IPS DF 6.9 (cell line): ENCODE results near the gene TP53.
A peak's percentile ranks its signal among the peaks of the same experiment; 100 is the strongest.

Source experiments
- DNase-seq: peaks from one replicate; pipeline ENCODE4 v3.0.0-alpha.2; 2013; ENCODE audit warnings: low read depth, low spot score
- H3K27ac ChIP-seq: one replicate; pipeline ENCODE4 v1.5.1; 2013; ENCODE audit warnings: low read length, control low read depth
- H3K27me3 ChIP-seq: 2 replicates; pipeline ENCODE4 v1.6.1; 2013; ENCODE audit warnings: mild to moderate bottlenecking, low read length; ENCODE audit not compliant: control insufficient read depth, insufficient read depth
- H3K36me3 ChIP-seq: 2 replicates; pipeline ENCODE4 v1.6.1; 2013; ENCODE audit warnings: low read length; ENCODE audit not compliant: control insufficient read depth, insufficient read depth
- H3K4me1 ChIP-seq: 2 replicates; pipeline ENCODE4 v1.6.1; 2013; ENCODE audit warnings: low read length; ENCODE audit not compliant: control insufficient read depth, insufficient read depth
- H3K4me3 ChIP-seq: 2 replicates; pipeline ENCODE4 v1.5.1; 2013; ENCODE audit warnings: mild to moderate bottlenecking, low read length
- H3K9me3 ChIP-seq: 2 replicates; pipeline ENCODE4 v1.6.1; 2013; ENCODE audit warnings: low read length, inconsistent platforms; ENCODE audit not compliant: control insufficient read depth, insufficient read depth
- WGBS: extraction: QIAGEN DNeasy Blood & Tissue Kit; methylation state at CpG from one replicate; pipeline ENCODE4 v1.1.7; 2013; ENCODE audit warnings: mixed read lengths, missing lambda C conversion rate; ENCODE audit not compliant: insufficient read length, insufficient coverage; 5-methylcytosine and 5-hydroxymethylcytosine counted together

Gene TP53

DNA sequence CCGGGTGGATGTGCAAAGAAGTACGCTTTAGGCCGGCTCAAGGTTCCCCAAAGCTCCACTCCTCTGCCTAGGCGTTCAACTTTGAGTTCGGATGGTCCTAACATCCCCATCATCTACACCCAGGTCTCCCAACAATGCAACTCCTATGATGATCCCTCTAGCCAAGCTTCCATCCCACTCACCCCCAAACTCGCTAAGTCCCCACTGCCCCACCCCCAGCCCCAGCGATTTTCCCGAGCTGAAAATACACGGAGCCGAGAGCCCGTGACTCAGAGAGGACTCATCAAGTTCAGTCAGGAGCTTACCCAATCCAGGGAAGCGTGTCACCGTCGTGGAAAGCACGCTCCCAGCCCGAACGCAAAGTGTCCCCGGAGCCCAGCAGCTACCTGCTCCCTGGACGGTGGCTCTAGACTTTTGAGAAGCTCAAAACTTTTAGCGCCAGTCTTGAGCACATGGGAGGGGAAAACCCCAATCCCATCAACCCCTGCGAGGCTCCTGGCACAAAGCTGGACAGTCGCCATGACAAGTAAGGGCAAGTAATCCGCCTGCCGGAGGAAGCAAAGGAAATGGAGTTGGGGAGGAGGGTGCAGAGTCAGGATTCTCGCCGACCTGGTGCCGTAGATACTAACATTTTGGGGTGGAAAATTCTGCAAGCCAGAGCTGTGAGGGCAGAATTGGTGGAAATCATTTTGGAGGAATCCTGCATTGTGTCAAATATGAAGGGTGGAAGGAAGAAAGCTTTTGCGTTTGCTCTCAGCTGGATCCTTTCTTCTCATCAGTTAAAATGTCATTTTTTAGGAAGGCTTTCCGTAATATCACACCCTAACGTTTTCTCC, at the start of gene TP53:
TSS of gene TP53 (minus strand) at position 419 of the 836 bp plus-strand sequence. CDS start 10,896 bp downstream, outside the sequence.
- Histone ChIP-seq H3K9me3 (no peaks in the 10 kb centered on the region), H3K4me1 (no peaks in the 10 kb centered on the region), H3K27ac (no peak within 1 kb of the TSS), H3K36me3 (no peaks in the 10 kb centered on the region), H3K27me3 (no peaks in the 10 kb centered on the region), H3K4me3 (peak within 1 kb of the TSS; percentile 82)
- peak; percentile 93 for DNase-seq
- 100% methylated on average over 1 of the region's 30 CpGs for WGBS

DNA sequence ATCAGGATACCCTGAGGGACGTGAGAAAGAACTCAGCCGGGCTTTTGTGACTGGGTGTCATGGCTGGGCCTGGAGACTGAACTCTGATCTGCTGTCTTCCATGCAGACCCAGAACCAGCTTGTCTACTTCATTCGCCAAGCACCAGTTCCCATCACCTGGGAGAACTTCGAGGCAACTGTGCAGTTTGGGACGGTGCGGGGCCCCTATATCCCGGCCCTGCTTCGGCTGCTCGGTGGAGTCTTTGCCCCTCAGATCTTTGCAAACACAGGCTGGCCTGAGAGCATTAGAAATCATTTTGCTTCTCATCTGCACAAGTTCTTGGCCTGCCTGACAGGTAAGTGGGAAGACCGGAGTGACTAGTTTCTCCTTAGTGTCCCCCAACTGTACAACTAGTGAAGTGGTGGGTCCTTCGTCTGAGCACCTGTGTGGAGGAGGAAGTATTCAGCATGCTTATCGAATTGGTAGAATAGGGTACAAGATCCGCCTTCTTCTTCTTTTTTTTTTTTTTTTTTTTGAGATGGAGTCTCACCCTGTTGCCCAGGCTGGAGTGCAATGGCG, 45.8 kb upstream of the TP53 start:
- no peak for DNase-seq
- H3K4me3 ChIP-seq = no peak overlapping the region
- WGBS = no CpG with 5 or more reads among the region's 14 CpGs
- H3K27me3 ChIP-seq = no peaks in the 10 kb centered on the region
- no peaks in the 10 kb centered on the region for H3K4me1 ChIP-seq
- no peak overlapping the region for H3K27ac ChIP-seq
- H3K9me3 ChIP-seq = no peaks in the 10 kb centered on the region
- H3K36me3 ChIP-seq = no peaks in the 10 kb centered on the region

- no CpG with 5 or more reads among the region's 1 CpG for WGBS
- DNase-seq = no peak
- H3K4me3 ChIP-seq = no peak overlapping the region
- H3K27me3 ChIP-seq = no peaks in the 10 kb centered on the region
- no peaks in the 10 kb centered on the region for H3K4me1 ChIP-seq
- no peaks in the 10 kb centered on the region for H3K9me3 ChIP-seq
- H3K27ac ChIP-seq = no peak overlapping the region
- no peaks in the 10 kb centered on the region for H3K36me3 ChIP-seq
Observed at GRCh38 chr17:7729816-7730215, 42.5 kb upstream of the TP53 start.

GRCh38 chr17:7727886-7728285, 40.6 kb upstream of the TP53 start:
- Histone ChIP-seq H3K27ac (no peak overlapping the region), H3K36me3 (no peaks in the 10 kb centered on the region), H3K27me3 (no peaks in the 10 kb centered on the region), H3K4me1 (no peaks in the 10 kb centered on the region), H3K9me3 (no peaks in the 10 kb centered on the region), H3K4me3 (no peak overlapping the region)
- no CpG with 5 or more reads among the region's 3 CpGs for WGBS
- no peak for DNase-seq

DNA sequence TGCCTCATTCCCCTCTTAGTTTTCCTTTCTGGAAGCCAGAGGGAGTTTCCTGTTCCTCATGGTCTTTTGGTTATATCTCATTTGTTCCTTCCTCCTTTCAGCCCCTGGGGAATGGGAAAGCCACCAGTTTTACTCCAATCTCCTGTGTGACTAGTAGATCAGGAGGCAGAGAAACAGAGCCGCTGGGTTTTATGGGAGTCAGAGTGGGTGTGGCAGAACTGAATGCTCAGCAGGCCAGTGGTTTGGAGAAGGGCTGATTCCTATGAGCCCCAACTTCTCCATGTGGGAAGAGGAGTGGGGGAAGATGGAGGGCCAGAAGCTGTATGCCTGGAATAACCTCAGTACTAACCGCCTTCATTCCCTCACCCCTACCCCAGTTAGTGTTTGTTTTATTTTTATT, 34.3 kb upstream of the TP53 start:
- Histone ChIP-seq H3K9me3 (no peaks in the 10 kb centered on the region), H3K27me3 (no peaks in the 10 kb centered on the region; the same call in 1 of the 2 replicates), H3K27ac (no peak overlapping the region), H3K4me1 (no peaks in the 10 kb centered on the region; the same call in 1 of the 2 replicates), H3K36me3 (no peaks in the 10 kb centered on the region), H3K4me3 (no peak overlapping the region)
- no peak for DNase-seq
- no CpG with 5 or more reads among the region's 2 CpGs for WGBS

DNA sequence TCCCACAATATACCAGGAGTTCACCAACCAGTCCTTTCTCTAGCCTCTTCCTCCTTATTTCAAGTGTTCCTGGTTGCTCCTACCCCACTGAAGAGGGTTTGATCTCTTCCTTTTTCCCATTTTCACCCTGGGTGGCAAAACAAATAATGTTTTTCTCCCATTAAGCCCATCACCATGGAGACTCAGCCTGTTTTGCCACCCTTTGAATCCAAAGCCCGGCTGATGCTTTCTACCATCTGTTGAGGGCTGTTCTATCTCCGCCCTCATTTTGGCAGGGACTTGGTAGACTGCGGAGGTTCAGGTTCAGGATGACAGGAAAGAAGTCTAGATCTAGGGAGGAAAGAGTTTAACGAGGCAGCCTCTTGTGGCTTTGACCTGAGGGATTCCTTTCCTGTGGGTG, 32.8 kb upstream of the TP53 start:
- Histone ChIP-seq H3K4me3 (no peak overlapping the region), H3K27ac (no peak overlapping the region), H3K27me3 (no peaks in the 10 kb centered on the region; the same call in 1 of the 2 replicates), H3K36me3 (no peaks in the 10 kb centered on the region), H3K4me1 (peaks cover 5% of the 10 kb centered on the region), H3K9me3 (no peaks in the 10 kb centered on the region)
- WGBS = no CpG with 5 or more reads among the region's 4 CpGs
- DNase-seq = no peak

DNA sequence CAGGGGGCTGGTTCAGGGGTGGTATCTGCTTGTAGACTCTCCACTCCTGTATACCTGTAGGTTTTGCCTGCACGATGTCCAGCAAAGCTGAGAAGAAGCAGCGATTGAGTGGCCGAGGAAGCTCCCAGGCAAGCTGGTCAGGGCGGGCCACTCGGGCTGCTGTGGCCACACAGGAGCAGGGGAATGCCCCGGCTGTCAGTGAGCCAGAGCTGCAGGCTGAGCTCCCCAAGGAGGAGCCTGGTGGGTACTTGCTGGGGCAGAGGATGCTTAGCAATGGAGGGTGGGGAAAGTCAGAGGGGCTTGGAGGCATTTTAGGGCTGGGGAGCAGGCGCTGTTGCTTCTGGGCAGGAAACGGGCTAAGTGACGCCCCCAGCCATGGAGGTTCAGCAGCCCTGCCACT, 32.4 kb upstream of the TP53 start:
- WGBS = no CpG with 5 or more reads among the region's 9 CpGs
- no peak overlapping the region for H3K4me3 ChIP-seq
- H3K27ac ChIP-seq = no peak overlapping the region
- peaks cover 5% of the 10 kb centered on the region for H3K4me1 ChIP-seq
- no peaks in the 10 kb centered on the region for H3K36me3 ChIP-seq
- no peaks in the 10 kb centered on the region for H3K9me3 ChIP-seq
- no peak for DNase-seq
- no peaks in the 10 kb centered on the region; the same call in 1 of the 2 replicates for H3K27me3 ChIP-seq

GRCh38 chr17:7717756-7718350, 30.6 kb upstream of the TP53 start:
- Histone ChIP-seq H3K27ac (no peak overlapping the region), H3K9me3 (no peaks in the 10 kb centered on the region), H3K4me3 (peak overlapping the region; percentile 75; the same call in 1 of the 2 replicates), H3K36me3 (no peaks in the 10 kb centered on the region), H3K4me1 (peaks cover 5% of the 10 kb centered on the region), H3K27me3 (no peaks in the 10 kb centered on the region; the same call in 1 of the 2 replicates)
- DNase-seq = no peak
- WGBS = no CpG with 5 or more reads among the region's 16 CpGs

DNA sequence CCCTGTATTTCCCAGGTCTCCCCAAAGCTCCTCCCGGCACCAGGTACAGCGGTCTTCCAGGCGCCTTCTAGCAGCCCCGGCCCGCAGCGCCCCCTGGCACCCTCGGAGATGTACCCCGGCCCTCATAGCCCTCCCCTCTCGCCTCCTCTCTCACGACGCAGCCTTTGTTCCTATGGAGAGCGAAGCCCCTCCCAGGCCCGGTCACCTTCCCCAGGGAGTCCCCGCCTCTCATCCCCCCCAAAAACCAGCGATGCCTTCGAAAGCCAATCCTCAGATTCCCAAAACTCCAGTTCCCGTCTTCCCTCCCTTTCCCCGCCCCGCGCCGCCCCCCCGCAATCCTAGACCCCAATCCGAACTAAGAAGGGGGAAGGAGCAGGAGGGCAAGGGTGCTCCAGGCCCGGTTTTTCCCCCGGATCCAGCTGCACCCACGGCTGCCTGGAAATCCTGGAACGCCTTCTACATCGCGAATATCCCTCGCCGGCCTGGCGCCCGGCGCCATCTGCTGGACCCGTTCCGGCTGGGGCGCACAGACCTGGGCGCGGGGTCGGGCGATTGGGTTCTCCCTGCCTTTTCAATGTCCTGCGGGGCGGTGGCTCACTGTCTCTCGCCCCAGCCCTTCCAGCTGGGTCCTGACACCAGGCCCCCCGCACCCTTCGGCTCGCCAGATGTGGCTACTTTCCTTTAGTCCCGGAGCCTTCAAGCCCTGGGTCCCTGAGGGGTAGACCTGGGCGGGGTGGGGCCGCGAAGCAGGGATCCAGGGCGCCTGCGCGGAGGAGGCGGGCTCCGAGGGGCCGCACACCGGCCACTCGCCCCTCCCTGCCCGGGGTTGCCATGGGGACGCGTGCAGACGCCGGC, 29.8 kb upstream of the TP53 start, which contains the start of gene DNAH2:
TSS of gene DNAH2 (plus strand) at position 844 of the 855 bp plus-strand sequence. CDS start 1,991 bp downstream, outside the sequence.
- Histone ChIP-seq H3K27me3 (no peaks in the 10 kb centered on the region; the same call in 1 of the 2 replicates), H3K36me3 (no peaks in the 10 kb centered on the region), H3K4me3 (peak within 1 kb of the TSS; percentile 75; the same call in 1 of the 2 replicates), H3K4me1 (peaks cover 9% of the 10 kb centered on the region), H3K9me3 (no peaks in the 10 kb centered on the region), H3K27ac (no peak within 1 kb of the TSS)
- peak; percentile 89 for DNase-seq
- no CpG with 5 or more reads among the region's 64 CpGs for WGBS
